Measurements from ENCODE around the gene LAG3.
A peak's percentile ranks its signal among the peaks of the same experiment; 100 is the strongest.

The LAG3 gene

GRCh38 chr12:6825398-6826124 lies 53.2 kb downstream of the LAG3 start:
- DNase-seq (ENCODE audit: low read depth): peak; percentile 47
- H3K4me3 ChIP-seq (ENCODE audit: low read depth, low read length): no peak overlapping the region
- TF ChIP-seq CTCF (IDR thresholded peaks at IDR 0.05; ENCODE audit: control insufficient read depth, extremely low read depth, insufficient read depth): peak; percentile 95

GRCh38 chr12:6826125-6826733 lies 53.9 kb downstream of the LAG3 start:
- no peak for DNase-seq (ENCODE audit: low read depth)
- no peak for TF ChIP-seq CTCF (IDR thresholded peaks at IDR 0.05; ENCODE audit: control insufficient read depth, extremely low read depth, insufficient read depth)
- no peak overlapping the region for H3K4me3 ChIP-seq (ENCODE audit: low read depth, low read length)

DNA sequence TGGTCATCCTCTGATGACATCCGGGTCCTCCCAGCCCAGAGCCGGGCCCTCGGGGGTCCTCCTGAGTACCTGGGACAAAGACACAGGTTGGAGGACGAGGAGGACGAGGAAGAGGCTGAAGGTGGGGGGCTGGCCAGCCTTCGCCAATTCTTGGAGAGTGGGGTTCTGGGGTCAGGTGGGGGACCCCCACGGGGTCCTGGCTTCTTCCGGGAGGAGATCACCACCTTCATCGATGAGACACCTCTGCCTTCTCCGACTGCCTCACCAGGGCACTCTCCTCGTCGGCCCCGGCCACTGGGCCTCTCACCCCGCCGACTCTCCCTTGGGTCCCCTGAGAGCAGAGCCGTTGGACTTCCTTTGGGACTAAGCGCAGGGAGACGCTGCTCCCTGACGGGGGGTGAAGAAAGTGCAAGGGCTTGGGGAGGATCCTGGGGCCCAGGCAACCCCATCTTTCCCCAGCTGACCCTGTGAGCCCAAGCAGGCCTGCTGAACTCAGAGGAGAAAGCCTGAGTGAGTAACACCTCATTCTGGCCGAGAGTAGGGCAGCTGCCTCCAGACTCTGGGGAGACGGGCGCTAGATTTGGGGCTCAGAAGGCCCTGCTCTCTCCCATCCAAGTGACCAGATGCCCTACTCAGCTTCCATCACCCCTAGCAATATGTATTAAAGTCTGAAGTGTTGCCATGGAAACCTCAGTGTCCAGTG lies 54.6 kb downstream of the LAG3 start:
- DNase-seq (ENCODE audit: low read depth): no peak
- H3K4me3 ChIP-seq (ENCODE audit: low read depth, low read length): no peak overlapping the region

GRCh38 chr12:6827437-6827911 lies 55.2 kb downstream of the LAG3 start:
- no peak for DNase-seq (ENCODE audit: low read depth)
- H3K4me3 ChIP-seq (ENCODE audit: low read depth, low read length): no peak overlapping the region
- TF ChIP-seq CTCF (IDR thresholded peaks at IDR 0.05; ENCODE audit: control insufficient read depth, extremely low read depth, insufficient read depth): no peak

More for the DNA sequence above, 54.6 kb downstream of the LAG3 start:
- no peak for TF ChIP-seq CTCF (IDR thresholded peaks at IDR 0.05; ENCODE audit: control insufficient read depth, extremely low read depth, insufficient read depth)

Measured in LNCaP clone FGC (cell line).